D721Med (cell line): ENCODE data around the gene ANKEF1.
A peak's percentile ranks its signal among the peaks of the same experiment; 100 is the strongest.

Source experiments
- DNase-seq: peaks from one replicate; pipeline ENCODE4 v3.0.0; 2011; ENCODE audit warnings: low spot score; ENCODE audit not compliant: insufficient read length
- FAIRE-seq: peaks from 2 replicates; lab custom pipeline; 2011; peaks lifted over from hg19 to GRCh38; lab: Jason Lieb, UNC
- CTCF ChIP-seq: IDR thresholded peaks from 2 replicates; pipeline ENCODE4 v1.5.1; 2012; ENCODE audit warnings: mild to moderate bottlenecking, control low read depth; ENCODE audit not compliant: insufficient read depth; ENCODE audit errors: missing control alignments

Gene ANKEF1

GRCh38 chr20:10034717-10035571, at the start of gene ANKEF1:
Gene ANKEF1, plus strand, starts transcription at chr20:10034987. Its CDS starts 3,315 bp downstream, at chr20:10038302.
- peak; percentile 26 for DNase-seq
- no peak for TF ChIP-seq CTCF
- no peak for FAIRE-seq

GRCh38 chr20:9985281-9985680, 49.5 kb upstream of the ANKEF1 start:
- TF ChIP-seq CTCF: no peak
- no peak for DNase-seq
- no peak for FAIRE-seq

GRCh38 chr20:9985773-9986172, 49.0 kb upstream of the ANKEF1 start:
- TF ChIP-seq CTCF: no peak
- DNase-seq (no peak), FAIRE-seq (no peak)

GRCh38 chr20:9989066-9989724, 45.6 kb upstream of the ANKEF1 start:
- TF ChIP-seq CTCF: no peak
- FAIRE-seq: no peak
- DNase-seq: no peak

GRCh38 chr20:9993137-9993536, 41.6 kb upstream of the ANKEF1 start:
- DNase-seq (no peak), FAIRE-seq (no peak)
- TF ChIP-seq CTCF: no peak

- no peak for FAIRE-seq
- no peak for TF ChIP-seq CTCF
These were observed 40.1 kb upstream of the ANKEF1 start for GRCh38 chr20:9994676-9995075.

More at GRCh38 chr20:9994676-9995075, 40.1 kb upstream of the ANKEF1 start:
- DNase-seq: no peak
